HUES6 (cell line): ENCODE data around the gene VKORC1.
"Not testable (repeated sequence)": the region's sequence is repeated elsewhere in the genome, so short reads cannot be mapped to it uniquely, and the experiment has no call there.

Experiments used
- H3K27ac ChIP-seq: 2 replicates; pipeline ENCODE4 v1.7.0; 2013; ENCODE audit warnings: low read depth, mild to moderate bottlenecking, low read length, inconsistent platforms
- H3K27me3 ChIP-seq: 2 replicates; pipeline ENCODE4 v1.6.1; 2013; ENCODE audit warnings: low read length; ENCODE audit not compliant: control insufficient read depth, insufficient read depth
- H3K36me3 ChIP-seq: 2 replicates; pipeline ENCODE4 v1.6.1; 2013; ENCODE audit warnings: low read length; ENCODE audit not compliant: control insufficient read depth, insufficient read depth
- H3K4me1 ChIP-seq: 2 replicates; pipeline ENCODE4 v1.6.1; 2013; ENCODE audit warnings: low read length; ENCODE audit not compliant: control insufficient read depth, insufficient read depth
- H3K4me3 ChIP-seq: 2 replicates; pipeline ENCODE4 v1.5.1; 2013; ENCODE audit warnings: low read depth, low read length
- H3K9ac ChIP-seq: one replicate; pipeline ENCODE4 v1.6.1; 2013; ENCODE audit warnings: mild to moderate bottlenecking, low read length
- H3K9me3 ChIP-seq: 2 replicates; pipeline ENCODE4 v1.6.1; 2013; ENCODE audit warnings: low read depth, low read length; ENCODE audit not compliant: control insufficient read depth, insufficient read depth

VKORC1 gene

GRCh38 chr16:31111881-31112466 is 17.4 kb upstream of the VKORC1 start:
- H3K4me3 ChIP-seq = no peak overlapping the region
- no peaks in the 10 kb centered on the region for H3K27me3 ChIP-seq
- H3K27ac ChIP-seq = no peak overlapping the region
- H3K9ac ChIP-seq = no peak overlapping the region
- H3K4me1 ChIP-seq = 0 out of 2 replicates have a peak, but pooled peaks cover 5% of the 10 kb centered on the region
- no peaks in the 10 kb centered on the region for H3K9me3 ChIP-seq
- peaks cover 39% of the 10 kb centered on the region for H3K36me3 ChIP-seq

- Histone ChIP-seq H3K9ac (no peak overlapping the region), H3K36me3 (peaks cover 39% of the 10 kb centered on the region), H3K27ac (no peak overlapping the region), H3K4me3 (no peak overlapping the region), H3K27me3 (no peaks in the 10 kb centered on the region), H3K4me1 (peaks cover 7% of the 10 kb centered on the region; the same call in 1 of the 2 replicates), H3K9me3 (no peaks in the 10 kb centered on the region)
Measured at GRCh38 chr16:31110106-31111034, 15.8 kb upstream of the VKORC1 start.

GRCh38 chr16:31109622-31110021 is 15.0 kb upstream of the VKORC1 start:
- H3K9me3 ChIP-seq = no peaks in the 10 kb centered on the region
- H3K9ac ChIP-seq = no peak overlapping the region
- H3K36me3 ChIP-seq = peaks cover 39% of the 10 kb centered on the region
- H3K4me1 ChIP-seq = peaks cover 7% of the 10 kb centered on the region; the same call in 1 of the 2 replicates
- no peaks in the 10 kb centered on the region for H3K27me3 ChIP-seq
- H3K4me3 ChIP-seq = no peak overlapping the region
- H3K27ac ChIP-seq = no peak overlapping the region

- H3K9ac ChIP-seq = peak overlapping the region; percentile 82
- H3K4me1 ChIP-seq = peaks cover 7% of the 10 kb centered on the region; the same call in 1 of the 2 replicates
- no peaks in the 10 kb centered on the region for H3K27me3 ChIP-seq
- H3K4me3 ChIP-seq = peak overlapping the region; percentile 90
- no peaks in the 10 kb centered on the region for H3K9me3 ChIP-seq
- H3K36me3 ChIP-seq = peaks cover 39% of the 10 kb centered on the region
- H3K27ac ChIP-seq = peak overlapping the region; percentile 32; the same call in 1 of the 2 replicates
Measured at GRCh38 chr16:31108794-31109558, 14.4 kb upstream of the VKORC1 start.

GRCh38 chr16:31108035-31108793 is 13.6 kb upstream of the VKORC1 start, which contains the start of gene BCKDK:
BCKDK (plus strand) TSS chr16:31108386; CDS start chr16:31109224, 838 bp downstream.
- peaks cover 7% of the 10 kb centered on the region; the same call in 1 of the 2 replicates for H3K4me1 ChIP-seq
- H3K9ac ChIP-seq = peak within 1 kb of the TSS; percentile 82
- peak within 1 kb of the TSS; percentile 90 for H3K4me3 ChIP-seq
- H3K9me3 ChIP-seq = peaks cover 2% of the 10 kb centered on the region; the same call in 1 of the 2 replicates
- peak within 1 kb of the TSS; percentile 32; the same call in 1 of the 2 replicates for H3K27ac ChIP-seq
- H3K27me3 ChIP-seq = no peaks in the 10 kb centered on the region
- H3K36me3 ChIP-seq = peaks cover 39% of the 10 kb centered on the region

- peak overlapping the region; percentile 90 for H3K4me3 ChIP-seq
- peaks cover 32% of the 10 kb centered on the region for H3K36me3 ChIP-seq
- H3K27ac ChIP-seq = no peak overlapping the region
- H3K9ac ChIP-seq = no peak overlapping the region
- peaks cover 3% of the 10 kb centered on the region; the same call in 1 of the 2 replicates for H3K9me3 ChIP-seq
- H3K27me3 ChIP-seq = no peaks in the 10 kb centered on the region
- peaks cover 7% of the 10 kb centered on the region; the same call in 1 of the 2 replicates for H3K4me1 ChIP-seq
Measured at GRCh38 chr16:31107465-31107867, 12.9 kb upstream of the VKORC1 start.

GRCh38 chr16:31106509-31107464 is 12.2 kb upstream of the VKORC1 start:
- Histone ChIP-seq H3K4me1 (peaks cover 7% of the 10 kb centered on the region; the same call in 1 of the 2 replicates), H3K27me3 (no peaks in the 10 kb centered on the region), H3K9ac (no peak overlapping the region), H3K9me3 (peaks cover 3% of the 10 kb centered on the region; the same call in 1 of the 2 replicates), H3K27ac (no peak overlapping the region), H3K36me3 (peaks cover 25% of the 10 kb centered on the region), H3K4me3 (no peak overlapping the region)

- Histone ChIP-seq H3K9ac (no peak overlapping the region), H3K4me3 (peak overlapping the region; percentile 25), H3K27ac (no peak overlapping the region), H3K36me3 (peaks cover 15% of the 10 kb centered on the region), H3K9me3 (peaks cover 3% of the 10 kb centered on the region; the same call in 1 of the 2 replicates), H3K4me1 (peaks cover 7% of the 10 kb centered on the region; the same call in 1 of the 2 replicates), H3K27me3 (no peaks in the 10 kb centered on the region)
Measured at GRCh38 chr16:31105677-31106213, 11.1 kb upstream of the VKORC1 start.

GRCh38 chr16:31100876-31101641 is 6.5 kb upstream of the VKORC1 start:
- H3K27ac ChIP-seq, H3K36me3 ChIP-seq, H3K27me3 ChIP-seq, H3K4me3 ChIP-seq, H3K9ac ChIP-seq, H3K4me1 ChIP-seq, H3K9me3 ChIP-seq: not testable (repeated sequence)
